DOHH2 (cell line): ENCODE measurements around the gene ACLY.

ENCODE experiments used
- CTCF ChIP-seq: fragments of 200-600 bp; sonication (generic); IDR thresholded peaks from one replicate; pipeline ENCODE4 v1.5.1; 2014; ENCODE audit warnings: antibody characterized with exemption, mild to moderate bottlenecking, low read depth, low read length; ENCODE audit not compliant: poor library complexity, severe bottlenecking
- EZH2phosphoT487 ChIP-seq: fragments of 200-600 bp; sonication (generic); IDR thresholded peaks from 2 replicates; pipeline ENCODE4 v1.6.1; 2017; ENCODE audit warnings: borderline replicate concordance, mild to moderate bottlenecking, antibody characterized with exemption, low read length, moderate library complexity, mixed read lengths

- TF ChIP-seq CTCF (no peak), EZH2phosphoT487 (no peak)
These were observed 50.2 kb downstream of the ACLY start for GRCh38 chr17:41868568-41868967.
